ENCODE measurements around the gene WDR48.

Gene WDR48

DNA sequence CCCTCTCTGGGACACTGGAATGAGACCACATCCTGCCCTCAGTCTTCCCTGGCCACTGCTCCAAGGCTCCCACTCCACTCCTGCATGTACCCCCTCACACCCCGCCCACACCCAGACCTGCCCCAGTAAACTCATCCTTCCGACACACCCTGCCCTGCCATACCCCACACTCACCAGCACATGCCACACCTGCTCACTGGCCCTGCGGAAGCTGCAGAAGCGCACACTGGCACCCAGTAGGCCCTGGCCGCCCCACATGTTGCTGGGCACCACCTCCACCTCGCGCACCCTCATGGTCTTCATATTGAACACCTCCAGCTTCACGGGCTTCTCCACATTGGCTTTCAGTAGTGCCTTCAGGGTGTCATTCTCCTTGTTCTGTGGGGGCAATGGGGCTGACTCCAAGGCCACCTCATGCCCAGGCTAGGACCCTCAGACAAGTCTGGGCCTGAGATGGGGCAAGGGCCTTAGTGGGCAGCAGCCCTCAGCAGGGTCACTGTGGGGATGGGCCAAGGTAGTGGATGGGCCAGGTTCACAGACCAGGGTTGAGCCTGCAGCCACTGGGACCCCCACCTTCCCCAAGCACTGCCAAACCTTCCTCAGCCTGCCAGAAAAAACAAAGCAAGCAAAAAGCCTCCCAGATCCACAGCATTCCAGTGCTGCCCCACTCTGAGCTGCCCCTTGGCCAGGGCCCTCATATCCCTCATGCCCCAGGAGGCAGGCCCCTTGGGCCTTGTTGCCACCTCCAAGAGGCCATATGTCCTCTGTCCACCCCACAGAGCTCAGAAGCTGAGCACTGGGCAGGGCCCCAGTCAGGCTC lies 50.9 kb downstream of the WDR48 start:
- DNase-seq (ENCODE audit: low read depth) = no peak

DNA sequence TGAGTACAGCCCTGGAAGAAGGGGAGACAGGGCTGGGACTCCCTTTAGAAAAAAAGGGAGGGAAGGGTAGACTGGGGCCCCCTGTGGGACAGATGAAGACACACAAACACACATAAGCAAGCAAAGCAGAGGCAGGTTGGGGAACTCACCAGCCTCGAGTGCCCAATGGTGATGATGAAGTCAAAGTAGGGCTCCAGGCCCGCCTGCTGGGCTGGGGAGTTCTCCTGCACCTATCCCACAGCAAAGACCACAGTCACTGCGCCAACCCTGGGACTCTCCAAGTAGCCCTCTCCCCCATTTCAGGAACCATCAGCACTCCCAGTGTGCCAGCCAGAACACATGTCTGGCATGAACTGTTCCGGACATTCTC lies 51.5 kb downstream of the WDR48 start:
- no peak for DNase-seq (ENCODE audit: low read depth)

DNA sequence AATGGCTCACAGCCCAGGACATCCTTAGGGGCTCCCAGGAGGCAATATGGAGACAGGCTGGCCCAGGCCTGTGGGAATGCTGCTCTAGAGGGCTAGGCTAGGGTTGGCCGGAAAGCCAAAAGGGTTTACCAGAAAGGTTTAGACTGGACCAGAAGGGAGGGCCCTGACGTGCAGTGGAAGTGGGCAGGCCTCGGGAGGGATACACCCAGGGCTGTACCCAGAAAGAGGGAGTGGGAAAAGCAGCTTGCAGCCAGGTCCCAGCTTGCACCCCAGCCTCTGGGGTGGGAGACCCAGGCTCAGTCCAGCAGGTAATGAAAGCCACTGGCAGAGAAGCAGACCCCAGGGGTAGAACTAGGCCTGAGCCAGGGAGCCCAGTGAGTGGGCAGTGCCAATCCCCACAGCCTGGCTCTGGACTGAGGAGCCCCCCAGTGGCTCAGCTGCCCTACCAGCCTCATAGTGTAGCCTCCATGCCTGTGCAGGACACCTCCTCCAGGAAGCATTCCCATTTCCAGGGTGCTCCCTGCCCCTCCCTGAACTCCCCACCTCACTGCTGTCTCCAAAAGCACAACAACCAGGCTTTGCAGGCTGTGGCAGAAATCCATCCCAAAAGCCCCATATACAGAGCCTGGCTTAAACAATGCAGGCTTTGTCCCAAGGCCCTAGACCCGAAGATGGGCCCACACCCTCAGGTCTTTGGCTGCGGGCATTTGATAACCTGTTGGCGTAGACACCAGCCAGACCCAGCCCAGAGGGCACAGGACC lies 52.2 kb downstream of the WDR48 start:
- DNase-seq (ENCODE audit: low read depth) = no peak

DNA sequence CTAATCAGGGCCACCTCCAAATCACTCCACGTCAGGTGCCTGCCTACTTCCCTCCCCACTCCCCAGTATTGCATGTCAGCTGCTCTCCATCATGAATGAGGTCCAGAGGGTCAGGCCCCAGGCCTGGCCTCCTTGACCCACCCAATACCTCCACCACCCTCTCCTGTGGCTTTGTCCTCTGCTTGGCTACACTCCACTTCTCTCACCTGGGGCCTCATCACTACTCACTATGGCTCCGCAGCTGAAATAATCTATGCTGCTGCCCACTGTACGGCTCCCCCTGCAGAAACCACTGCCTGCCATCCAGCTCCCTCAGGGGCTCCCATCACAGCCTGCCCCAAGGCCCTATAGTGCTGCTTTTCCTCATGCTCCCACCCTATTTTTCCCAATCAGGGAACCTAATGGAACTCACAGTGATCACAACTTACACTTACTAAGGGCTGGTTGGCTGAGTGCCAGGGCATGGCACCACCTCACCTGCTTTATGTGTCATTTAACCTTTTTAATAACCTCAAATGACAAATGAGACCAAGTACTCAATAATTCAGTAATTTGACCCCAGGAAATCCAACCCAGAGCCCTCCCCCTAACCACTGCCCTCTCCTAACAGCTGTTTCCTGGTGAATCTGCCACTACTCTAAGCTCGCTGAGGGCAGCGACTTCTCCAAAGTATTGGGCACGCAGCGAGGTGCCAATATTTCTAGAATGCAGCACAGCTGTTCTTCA lies 53.3 kb downstream of the WDR48 start:
- peak; percentile 9 for DNase-seq (ENCODE audit: low read depth)

DNA sequence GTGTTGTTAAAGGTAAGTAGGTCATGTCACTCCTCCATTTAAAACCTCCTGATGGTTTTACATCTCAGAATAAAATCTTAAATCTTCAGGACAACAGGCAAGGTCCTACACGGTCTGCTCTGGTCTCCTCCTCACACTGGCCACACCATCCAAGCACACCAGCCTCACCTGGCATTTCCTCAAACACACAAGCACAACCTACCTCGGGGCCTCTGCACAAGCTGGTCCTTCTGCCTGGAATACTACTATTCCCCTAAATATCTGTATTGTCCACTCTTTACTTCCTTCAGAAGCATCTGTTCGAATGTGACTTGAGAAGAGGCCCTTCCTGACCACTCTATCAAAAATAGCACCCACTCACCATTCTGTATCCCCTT lies 53.9 kb downstream of the WDR48 start:
- DNase-seq (ENCODE audit: low read depth) = no peak

DNA sequence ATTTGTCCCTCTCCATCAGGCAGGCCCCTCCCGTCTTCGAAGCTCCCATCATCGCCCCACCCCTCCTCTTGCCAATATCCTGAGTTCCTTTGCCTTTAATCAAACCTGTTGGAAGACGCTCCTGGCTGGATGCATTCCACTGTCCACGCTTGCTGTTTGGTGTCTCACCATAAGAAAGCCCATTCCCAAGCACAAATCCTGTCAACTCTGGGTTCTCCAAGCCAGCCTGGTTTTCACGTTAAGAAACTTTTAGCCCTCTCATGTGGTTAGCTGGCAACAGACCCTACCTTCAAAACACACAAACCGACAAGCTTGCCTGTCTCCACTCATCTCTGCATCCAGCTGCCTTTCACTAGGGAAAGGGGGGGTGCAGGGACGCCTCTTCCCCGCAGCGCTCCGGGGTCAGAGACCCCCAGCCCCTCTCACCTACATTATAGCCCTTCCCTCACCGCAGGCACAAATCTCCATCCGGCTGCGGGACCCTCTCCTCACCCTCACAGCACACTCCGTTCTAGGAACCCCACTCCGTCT lies 54.5 kb downstream of the WDR48 start:
- DNase-seq (ENCODE audit: low read depth) = no peak

DNA sequence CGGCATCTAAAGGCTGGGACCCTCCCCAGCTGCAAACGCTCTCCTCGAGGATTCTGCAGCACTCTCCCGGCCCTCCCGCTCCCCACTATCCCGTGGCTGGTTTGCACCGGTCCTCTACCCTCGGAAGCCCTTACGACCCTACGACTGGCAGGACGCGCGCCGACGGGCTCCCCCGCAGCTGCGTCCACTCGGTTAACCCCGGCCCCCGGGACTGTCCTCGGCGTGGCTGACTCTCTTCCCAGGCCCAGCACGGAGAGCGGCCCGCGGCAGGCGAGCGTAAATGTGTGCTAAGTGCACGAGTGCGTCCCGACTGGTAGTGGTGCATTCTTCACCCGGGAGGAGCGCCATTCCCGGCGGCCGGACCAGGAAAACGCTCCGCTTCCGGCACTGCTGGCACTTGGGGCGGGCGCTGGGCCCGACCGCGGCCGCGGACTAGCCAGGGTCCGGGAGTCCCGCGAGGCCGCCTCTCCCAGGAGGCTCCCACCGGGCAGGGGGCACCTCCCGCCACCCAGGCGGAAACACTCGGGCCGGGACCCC lies 55.1 kb downstream of the WDR48 start:
- no peak for DNase-seq (ENCODE audit: low read depth)

DNA sequence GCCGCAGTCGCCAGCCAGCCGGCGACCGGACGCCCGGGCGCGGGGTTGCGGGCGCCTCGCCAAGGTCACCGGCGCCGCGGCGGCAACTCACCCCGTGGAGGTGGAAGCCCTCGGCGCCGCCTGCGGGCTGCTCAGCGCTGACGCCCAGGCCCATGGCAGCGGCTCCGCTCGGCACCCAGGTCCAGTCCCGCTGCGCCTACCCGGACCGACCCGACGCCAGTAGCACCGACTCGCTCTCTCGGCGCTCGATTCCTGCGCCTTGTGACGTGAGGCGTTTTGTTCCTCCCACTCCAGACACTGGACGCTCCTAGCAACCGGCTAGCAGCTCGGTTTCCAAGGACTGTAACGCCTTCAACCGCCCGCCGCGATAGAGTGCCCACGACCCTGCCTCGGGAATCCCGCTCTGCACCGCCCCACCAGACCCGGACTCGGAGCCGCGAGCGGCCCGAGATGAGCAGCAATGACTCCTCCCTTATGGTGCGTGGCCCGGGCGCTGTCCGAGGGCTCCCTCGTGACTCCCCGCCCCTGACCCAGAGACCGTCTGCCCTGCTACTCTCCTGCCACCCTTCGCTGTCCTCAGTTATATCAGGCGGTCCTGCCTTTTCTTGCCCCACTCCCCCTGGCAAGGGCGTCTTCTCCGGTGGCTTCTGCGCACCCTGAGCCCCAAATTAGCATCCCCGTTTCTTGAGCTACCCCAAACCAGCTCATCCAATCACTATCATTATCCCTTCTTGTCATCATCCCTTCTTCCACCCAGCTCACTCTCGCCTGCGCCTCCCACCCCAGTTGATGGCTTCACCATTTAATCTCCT lies 55.8 kb downstream of the WDR48 start, which contains the start of the genes GORASP1 and TTC21A:
Gene GORASP1, minus strand, starts transcription at position 240 of the 812 bp plus-strand sequence. Its CDS starts 86 bp downstream, at position 154.
Gene TTC21A, plus strand, starts transcription at position 293 of the 812 bp plus-strand sequence. Its CDS starts 158 bp downstream, at position 451.
- DNase-seq (ENCODE audit: low read depth) = peak; percentile 35

DNA sequence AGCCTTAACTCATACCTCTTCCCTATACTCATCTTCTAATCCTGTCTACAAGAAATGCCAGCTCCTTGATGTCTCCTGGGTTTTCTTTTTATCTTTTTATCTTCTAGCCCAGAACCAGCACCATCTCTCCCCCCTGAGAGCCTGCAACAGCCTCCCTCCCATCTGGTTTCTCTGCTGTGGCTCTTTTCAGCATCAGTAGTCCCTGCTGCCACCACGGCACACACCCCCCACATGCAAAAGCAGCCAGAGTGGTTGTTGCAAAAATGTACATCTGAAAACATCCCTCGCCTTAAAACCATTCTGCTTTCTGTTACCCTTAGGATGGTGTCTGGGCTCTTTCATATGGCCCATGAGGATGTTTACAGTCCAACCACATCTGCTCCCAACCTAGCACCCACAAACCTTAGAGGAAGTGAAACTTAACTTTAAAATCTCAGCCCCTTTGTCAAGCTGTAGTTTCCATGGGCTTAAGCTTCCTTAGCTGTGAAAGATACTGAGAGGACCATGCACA lies 56.4 kb downstream of the WDR48 start:
- DNase-seq (ENCODE audit: low read depth) = no peak

DNA sequence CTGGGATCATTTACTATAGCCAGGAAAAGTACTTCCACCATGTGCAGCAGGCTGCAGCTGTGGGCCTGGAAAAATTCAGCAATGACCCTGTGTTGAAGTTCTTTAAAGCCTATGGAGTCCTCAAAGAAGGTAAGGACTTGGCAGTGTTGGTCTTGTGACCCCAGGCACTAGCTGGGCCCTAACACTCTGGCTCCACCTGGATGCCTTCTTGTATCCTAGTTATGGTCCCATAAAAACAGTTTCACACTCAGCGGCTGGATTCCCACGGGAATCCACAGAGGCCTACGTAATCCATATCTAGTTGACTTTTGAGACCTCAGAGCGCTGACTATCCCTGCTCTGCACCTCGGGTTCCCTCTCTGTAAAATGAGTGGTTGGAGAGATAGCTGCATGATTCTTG lies 57.3 kb downstream of the WDR48 start:
- DNase-seq (ENCODE audit: low read depth) = no peak

DNA sequence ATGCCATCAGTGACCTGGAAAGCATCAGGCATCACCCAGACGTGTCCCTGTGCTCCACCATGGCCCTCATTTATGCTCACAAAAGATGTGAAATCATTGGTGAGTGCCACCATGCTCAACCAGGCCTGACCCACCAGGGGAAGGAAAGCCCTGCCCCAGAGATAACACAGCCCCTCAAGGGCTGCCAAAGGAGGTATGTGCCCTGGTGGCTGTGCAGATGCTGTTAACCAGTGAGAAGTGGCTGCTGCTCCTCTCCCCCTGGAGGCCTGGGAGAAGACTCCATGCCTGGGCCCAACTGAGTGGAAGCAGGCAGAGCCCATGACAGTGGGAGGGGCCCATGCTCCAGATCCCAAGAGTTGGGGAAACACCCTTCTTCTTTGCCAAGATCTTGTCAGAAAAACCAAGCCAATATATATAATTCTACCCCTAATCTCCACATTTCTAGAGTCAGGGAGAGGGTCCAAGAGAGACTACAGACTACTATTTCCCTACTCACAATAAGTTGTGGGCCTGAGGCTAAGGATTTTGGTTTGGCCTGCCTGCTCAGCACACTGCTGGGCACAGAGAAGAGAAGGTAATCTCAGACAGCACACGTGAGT lies 58.3 kb downstream of the WDR48 start:
- no peak for DNase-seq (ENCODE audit: low read depth)

DNA sequence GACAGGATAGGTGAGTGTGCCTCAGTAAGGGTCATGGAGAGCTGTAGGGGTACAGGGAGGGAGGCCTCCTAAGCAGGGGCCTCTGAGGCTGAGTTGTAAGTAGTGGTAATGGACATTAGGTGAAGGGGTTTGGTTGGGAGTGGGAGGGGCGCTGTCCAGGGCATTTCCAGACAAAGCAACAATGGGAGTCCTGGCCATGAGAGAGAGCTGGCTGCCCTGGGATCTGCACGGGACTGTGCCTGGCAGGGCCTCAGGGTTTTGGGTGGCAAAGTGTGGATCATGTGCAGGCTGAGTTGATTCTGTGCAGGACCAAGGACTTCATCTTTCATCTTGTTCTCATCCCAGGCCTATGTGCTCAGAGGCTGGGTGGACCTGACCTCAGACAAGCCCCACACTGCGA lies 60.3 kb downstream of the WDR48 start:
- no peak for DNase-seq (ENCODE audit: low read depth)

DNA sequence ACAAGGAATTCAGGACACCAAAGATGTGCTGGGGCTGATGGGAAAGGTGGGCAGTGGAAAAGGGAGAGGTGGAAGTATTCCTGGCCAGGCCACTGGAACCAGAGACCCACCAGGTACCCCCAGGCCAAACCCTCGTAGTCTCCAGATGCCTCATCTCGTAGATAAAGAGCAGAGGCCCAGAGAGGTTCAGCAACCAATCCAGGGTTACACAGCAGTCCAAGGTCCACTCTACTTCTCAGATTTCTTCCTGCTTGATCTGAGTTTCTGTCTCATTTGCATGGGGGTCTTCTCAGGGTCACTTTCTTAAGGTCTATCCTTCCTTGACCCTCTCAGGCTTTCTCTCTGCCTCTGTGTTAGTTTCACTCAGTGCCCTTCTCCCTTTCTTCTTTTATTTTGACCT lies 60.7 kb downstream of the WDR48 start:
- no peak for DNase-seq (ENCODE audit: low read depth)

DNA sequence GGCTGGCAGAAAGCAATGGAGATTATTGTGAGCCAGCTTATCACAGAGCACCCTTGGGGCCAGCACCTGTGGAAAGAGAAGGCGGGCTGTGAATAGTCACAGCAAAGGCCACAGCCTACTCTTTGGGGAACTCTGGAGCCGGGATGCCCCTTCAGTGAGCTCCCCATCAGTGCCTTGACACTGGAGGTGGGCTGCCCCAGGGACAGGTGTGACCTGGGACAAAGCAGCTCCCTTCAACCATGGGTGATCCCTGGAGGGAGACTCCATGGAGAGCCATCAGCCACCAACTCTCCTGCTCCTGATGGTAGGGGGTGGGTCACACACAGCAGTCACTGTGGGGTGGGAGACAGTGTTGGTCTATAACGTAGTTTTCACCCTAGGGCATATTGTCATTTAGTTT lies 61.5 kb downstream of the WDR48 start:
- DNase-seq (ENCODE audit: low read depth) = no peak

DNA sequence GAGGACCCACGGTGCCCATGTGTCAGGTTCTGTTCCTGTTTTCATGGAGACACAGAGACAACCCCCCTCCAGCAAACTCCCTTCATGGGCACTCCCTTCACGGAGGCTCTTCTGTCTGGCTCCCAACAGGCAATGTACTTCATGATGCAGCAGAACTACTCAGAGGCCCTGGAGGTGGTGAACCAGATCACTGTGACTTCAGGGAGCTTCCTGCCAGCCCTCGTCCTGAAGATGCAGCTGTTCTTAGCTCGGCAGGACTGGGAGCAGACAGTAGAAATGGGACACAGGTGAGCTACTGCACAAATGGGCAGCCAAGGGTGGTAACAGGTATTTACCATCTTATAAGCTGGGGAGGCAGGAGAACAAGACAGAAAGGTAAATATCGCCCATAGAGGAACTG lies 62.6 kb downstream of the WDR48 start:
- DNase-seq (ENCODE audit: low read depth) = no peak

DNA sequence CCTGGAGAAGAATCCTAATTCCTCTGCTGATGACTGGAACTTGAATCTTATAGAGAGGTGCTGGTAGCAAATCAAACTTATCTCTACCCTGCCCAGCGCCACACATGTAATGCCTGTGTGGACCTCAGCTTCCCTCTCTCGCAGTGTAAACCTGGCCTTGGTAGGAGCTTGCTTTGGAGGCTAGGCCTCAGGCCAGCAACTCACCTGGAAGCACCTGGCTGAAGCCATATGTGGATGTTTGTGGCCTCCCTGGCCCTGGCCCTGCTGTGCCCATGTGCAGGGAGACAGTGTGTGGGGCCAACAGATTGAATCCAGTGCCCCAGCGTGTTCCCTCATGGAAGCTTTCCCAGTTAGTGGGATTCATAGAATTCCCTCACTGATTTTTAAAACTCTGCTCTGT lies 64.1 kb downstream of the WDR48 start:
- no peak for DNase-seq (ENCODE audit: low read depth)

DNA sequence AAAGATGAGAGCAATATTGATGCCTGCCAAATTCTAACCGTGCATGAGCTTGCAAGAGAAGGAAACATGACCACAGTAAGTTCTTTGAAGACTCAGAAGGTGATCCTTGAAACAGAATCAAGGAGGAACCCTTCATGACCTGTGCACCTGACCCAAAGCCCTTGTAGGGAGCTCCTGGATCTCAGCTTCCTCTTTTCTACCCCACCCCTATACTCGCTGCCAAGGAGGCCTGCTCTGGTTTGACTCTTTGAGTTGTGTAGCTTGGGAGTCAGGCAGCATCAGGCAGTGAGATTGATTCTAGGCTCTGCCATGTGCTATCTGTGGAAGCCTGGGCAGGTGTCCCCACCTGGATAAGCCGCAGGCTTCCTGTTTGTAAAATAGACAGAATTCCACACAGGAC lies 66.3 kb downstream of the WDR48 start:
- DNase-seq (ENCODE audit: low read depth) = no peak

DNA sequence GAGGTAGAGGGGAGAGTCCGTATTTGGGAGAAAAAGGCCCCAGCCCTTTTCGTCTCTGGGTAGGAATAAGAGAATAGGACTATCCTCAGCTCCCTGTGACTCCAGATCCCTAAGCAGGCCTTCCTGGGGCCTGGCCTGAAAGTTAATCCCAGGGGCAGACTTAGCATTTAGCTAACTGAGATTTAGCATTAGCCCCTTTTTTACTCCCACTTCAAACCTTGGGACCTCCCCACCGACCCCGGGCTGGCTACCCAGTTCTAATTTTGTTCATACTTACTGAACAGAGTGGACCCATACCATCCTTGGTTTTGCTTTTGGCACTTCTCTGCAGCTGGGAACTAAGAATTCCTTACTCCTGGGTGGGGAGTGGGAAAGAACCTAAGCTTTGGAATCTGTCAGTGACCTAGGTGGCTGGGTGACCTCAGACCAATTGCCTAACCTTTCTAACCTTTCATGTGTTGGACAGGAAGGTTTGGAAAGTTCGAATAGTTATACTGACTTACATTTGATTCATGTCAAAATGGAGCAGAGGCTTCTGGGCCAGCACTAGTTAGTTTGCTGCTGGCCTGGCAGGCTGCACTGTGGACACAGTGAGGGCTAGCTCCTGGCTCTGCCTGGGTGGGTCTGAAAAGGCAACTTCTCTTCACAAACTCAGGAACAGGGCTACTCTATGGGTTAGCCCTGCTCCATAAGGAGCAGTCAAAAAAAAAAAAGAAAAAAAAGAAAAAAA lies 67.3 kb downstream of the WDR48 start:
- no peak for DNase-seq (ENCODE audit: low read depth)

DNA sequence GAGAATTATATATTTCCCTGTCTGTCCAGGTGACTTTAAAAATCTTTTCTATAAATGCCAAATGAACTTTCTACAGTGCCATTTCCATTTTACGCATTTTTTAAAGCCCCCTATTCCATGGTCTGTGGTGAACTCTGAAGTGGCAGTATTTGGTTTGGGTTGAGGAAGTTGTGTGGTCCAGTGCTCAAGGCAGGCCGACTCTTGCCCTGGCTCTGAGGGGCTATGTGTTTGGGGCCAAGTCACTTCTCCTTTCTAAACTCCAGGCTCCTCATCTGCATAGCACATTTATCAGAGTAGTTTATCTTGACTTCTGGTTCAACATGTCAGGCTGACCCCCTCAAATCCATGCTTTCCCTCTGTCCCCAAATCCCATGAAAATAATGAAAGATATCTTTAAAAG lies 69.8 kb downstream of the WDR48 start:
- DNase-seq (ENCODE audit: low read depth) = no peak

DNA sequence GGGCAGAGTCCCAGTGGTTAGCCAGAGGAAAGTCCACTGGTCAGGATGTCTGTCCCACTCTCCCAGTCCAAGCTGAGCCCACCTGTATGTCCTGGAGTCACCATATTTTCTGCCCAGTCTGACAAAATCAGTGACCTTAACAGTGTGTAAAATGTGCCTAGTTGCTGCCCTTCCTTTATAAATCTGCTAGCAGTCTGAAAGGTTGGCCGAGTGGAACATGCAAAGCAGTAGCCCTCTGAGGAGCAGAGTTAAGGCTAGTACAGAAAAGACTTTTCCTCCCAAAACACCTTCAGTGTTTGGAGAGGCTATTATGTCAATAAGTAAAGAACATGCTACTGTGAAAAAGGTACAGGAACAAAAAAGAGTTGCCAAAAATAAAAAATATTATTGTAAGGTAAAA lies 71.0 kb downstream of the WDR48 start:
- no peak for DNase-seq (ENCODE audit: low read depth)
